Ovary (tissue), 3 donors: ENCODE data around the gene CNNM1.

Experiments used
- EP300 ChIP-seq: sonication (generic); formaldehyde crosslinking; IDR thresholded peaks from one replicate; pipeline ENCODE4 v1.6.1; 2017; ENCODE audit warnings: antibody characterized with exemption
- POLR2A ChIP-seq: fragments of 450-650 bp; IDR thresholded peaks from one replicate; pipeline ENCODE4 v1.6.1; 2017; ENCODE audit warnings: antibody characterized with exemption, mild to moderate bottlenecking, moderate library complexity
- TF ChIP-seq, protein P1 (sequence below), 3 donors: fragments of 450-650 bp in 2 of 3; fragments of 200-600 bp in 1 of 3; IDR thresholded peaks; one replicate each; pipeline versions ENCODE4 v1.5.1 to v1.8.0; 2016 to 2022; ENCODE audit warnings: antibody characterized with exemption in 3 of 3, mild to moderate bottlenecking in 1 of 3
- donor health status: DM: no; HTN: no; CAD: no.

DNA sequence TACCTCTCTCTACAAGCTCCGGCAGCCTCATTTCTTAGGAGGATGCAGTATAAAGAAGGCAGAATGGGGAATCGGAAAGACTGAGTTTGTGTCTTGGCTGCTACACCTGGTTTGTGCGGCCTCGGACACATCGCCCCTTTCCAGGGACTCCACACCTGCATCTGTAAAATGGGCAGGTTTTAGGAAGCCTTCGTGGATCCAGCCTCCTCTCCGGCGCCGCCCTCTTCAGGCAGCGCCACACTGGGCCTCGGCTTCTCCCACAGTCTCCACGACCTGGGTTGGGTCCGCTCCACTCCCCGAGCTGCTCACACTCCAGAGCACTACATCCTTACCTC lies 100.9 kb downstream of the CNNM1 start:
- no peak for TF ChIP-seq POLR2A
- TF ChIP-seq, protein P1, sequence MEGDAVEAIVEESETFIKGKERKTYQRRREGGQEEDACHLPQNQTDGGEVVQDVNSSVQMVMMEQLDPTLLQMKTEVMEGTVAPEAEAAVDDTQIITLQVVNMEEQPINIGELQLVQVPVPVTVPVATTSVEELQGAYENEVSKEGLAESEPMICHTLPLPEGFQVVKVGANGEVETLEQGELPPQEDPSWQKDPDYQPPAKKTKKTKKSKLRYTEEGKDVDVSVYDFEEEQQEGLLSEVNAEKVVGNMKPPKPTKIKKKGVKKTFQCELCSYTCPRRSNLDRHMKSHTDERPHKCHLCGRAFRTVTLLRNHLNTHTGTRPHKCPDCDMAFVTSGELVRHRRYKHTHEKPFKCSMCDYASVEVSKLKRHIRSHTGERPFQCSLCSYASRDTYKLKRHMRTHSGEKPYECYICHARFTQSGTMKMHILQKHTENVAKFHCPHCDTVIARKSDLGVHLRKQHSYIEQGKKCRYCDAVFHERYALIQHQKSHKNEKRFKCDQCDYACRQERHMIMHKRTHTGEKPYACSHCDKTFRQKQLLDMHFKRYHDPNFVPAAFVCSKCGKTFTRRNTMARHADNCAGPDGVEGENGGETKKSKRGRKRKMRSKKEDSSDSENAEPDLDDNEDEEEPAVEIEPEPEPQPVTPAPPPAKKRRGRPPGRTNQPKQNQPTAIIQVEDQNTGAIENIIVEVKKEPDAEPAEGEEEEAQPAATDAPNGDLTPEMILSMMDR (IDR thresholded peaks at IDR 0.05), result no peak
- no peak for TF ChIP-seq EP300
